GM12872 (cell line): ENCODE measurements around the gene LARGE1.

ENCODE experiments used
- CTCF ChIP-seq: IDR thresholded peaks from 3 replicates; pipeline ENCODE4 v1.5.1; 2011; ENCODE audit warnings: low read depth, mild to moderate bottlenecking, low read length, moderate library complexity; ENCODE audit not compliant: insufficient read depth

LARGE1 gene

GRCh38 chr22:33582822-33583400 is 337.4 kb downstream of the LARGE1 start:
- TF ChIP-seq CTCF, result no peak

DNA sequence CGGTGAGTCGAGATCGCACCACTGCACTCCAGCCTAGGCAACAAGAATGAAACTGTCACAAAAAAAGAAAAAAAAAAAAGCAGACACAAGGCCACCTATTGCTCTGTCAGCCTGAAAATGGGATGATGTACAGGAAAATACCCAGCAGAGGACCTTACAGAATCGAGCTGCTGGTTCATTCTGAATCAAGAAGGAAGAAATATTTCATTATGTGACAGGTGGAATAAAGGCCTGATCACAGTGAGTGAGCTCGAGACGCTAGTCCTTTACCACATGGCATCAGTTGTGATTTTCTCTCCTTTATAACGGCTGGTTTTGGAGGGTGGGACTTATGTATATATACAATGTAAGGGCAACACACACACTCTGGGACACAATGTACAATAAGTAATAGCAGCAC is 340.0 kb downstream of the LARGE1 start:
- TF ChIP-seq CTCF, result no peak

DNA sequence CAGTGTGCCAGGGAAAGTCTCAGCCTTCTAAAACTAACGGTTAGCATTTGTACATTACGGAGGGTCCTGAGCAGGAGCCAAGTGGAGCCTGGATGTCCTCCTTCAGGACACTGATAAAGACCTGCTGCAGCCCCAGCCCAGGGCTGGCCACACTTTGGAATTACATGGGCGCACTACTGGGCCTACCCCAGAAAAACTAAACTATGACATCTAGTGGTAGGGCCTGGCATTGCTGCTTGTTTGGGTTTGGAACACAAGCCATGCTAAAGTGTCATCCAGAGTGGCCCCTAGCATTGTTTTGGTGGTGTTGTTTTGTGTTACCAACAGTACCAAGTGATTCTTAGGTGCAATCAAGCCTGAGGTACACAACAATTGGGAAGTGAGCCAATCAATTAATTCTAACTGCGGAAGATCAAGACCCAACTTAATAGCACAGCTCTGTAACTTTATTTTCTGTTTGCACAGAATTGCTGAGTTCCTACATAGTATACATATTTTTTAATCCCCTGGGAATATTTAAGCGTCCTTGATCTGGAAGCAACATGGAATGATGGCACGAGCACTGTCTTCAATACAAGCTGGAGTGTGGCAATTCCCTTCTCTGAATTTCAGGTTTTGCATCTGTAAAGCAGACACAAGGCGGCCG is 340.7 kb downstream of the LARGE1 start:
- peak; percentile 95 for TF ChIP-seq CTCF

DNA sequence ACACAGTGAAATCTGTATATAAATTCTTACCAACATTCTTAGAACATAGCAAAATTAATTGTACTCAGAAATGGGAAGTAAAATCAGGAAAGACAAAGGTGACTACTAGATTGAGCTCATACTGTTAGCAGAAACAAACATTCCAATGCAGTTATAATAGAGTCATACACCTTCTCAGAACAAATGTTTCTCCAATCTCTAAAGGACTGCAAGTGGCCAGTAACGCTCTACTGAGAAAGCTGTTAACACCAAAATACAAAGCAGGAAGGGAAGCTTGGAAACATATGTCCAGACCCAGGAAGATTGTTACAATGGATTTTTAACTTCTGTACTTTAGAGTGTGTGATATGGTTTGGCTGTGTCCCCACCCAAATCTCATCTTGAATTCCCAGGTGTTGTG is 341.5 kb downstream of the LARGE1 start:
- no peak for TF ChIP-seq CTCF

DNA sequence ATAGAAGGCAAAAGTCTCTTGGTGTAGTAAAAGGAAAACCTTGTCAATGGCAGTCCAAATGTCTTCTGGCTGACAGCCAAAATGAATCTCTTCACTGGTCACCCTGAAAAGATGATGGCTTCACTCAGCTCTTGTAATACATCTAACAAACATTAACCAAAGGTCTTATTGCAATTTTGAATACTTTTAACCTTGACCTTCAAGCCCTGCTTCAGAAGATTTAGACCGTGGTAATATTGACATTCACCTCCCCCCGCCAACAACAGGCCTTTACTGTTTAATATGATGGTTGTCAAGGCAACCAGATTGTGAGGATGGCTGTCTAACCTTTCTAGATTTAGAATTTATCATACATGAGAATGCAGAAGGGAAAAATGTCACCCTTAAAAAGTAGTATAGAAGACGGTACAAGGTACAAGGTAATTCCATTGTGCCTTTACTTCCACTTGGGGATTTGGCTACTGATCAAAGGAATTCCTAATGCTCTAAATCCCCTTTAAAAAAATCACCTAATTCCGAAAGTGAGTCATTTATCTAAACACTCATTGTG is 342.3 kb downstream of the LARGE1 start:
- TF ChIP-seq CTCF, result no peak

DNA sequence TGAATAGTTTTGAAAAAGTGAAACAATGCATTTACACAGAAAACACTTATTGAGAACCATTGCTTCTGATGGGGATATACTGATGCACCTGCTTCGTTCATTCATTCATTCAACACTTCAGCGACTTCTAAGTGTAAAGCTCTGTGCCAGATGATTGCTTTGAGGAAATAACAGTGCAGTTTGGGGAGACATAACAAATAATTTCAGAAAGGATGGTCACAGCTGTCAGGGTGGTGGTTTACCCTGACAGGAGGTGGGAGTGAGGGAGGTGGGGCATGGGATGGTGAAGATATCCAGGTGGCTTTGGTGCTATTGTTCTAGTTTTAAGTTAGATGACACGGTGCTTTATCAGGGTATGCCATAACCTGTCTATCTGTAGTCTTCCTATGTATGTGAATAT is 344.1 kb downstream of the LARGE1 start:
- TF ChIP-seq CTCF, result no peak

GRCh38 chr22:33575771-33576170 is 344.5 kb downstream of the LARGE1 start:
- TF ChIP-seq CTCF, result no peak
